ENCODE data around the gene URB1. TPM values are rescaled to one million over a fixed set of nuclear protein-coding genes. Genes with fewer than 3 reads are reported as not detected.

Gene URB1
- total RNA-seq, 1 donor from 2014 or later: 15.5 TPM

GRCh38 chr21:32334980-32335531 is 57.8 kb downstream of the URB1 start:
- Mint-ChIP-seq H3K4me1 (ENCODE audit: low read depth, unreplicated experiment) (peaks cover 69% of the 10 kb centered on the region), H3K4me3 (ENCODE audit: unreplicated experiment) (peak overlapping the region; percentile 80), H3K36me3 (ENCODE audit: unreplicated experiment) (peaks cover 5% of the 10 kb centered on the region), H3K27me3 (ENCODE audit: unreplicated experiment) (peaks cover 17% of the 10 kb centered on the region), H3K9me3 (ENCODE audit: unreplicated experiment) (peaks cover 19% of the 10 kb centered on the region), H3K27ac (ENCODE audit: unreplicated experiment) (peak overlapping the region; percentile 100)
- DNase-seq: peak; percentile 75
- TF ChIP-seq, protein P1, sequence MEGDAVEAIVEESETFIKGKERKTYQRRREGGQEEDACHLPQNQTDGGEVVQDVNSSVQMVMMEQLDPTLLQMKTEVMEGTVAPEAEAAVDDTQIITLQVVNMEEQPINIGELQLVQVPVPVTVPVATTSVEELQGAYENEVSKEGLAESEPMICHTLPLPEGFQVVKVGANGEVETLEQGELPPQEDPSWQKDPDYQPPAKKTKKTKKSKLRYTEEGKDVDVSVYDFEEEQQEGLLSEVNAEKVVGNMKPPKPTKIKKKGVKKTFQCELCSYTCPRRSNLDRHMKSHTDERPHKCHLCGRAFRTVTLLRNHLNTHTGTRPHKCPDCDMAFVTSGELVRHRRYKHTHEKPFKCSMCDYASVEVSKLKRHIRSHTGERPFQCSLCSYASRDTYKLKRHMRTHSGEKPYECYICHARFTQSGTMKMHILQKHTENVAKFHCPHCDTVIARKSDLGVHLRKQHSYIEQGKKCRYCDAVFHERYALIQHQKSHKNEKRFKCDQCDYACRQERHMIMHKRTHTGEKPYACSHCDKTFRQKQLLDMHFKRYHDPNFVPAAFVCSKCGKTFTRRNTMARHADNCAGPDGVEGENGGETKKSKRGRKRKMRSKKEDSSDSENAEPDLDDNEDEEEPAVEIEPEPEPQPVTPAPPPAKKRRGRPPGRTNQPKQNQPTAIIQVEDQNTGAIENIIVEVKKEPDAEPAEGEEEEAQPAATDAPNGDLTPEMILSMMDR (IDR thresholded peaks at IDR 0.05; ENCODE audit: partially characterized antibody, unreplicated experiment): no peak

- Mint-ChIP-seq H3K4me1 (ENCODE audit: low read depth, unreplicated experiment) (peaks cover 72% of the 10 kb centered on the region), H3K9me3 (ENCODE audit: unreplicated experiment) (peaks cover 19% of the 10 kb centered on the region), H3K36me3 (ENCODE audit: unreplicated experiment) (peaks cover 5% of the 10 kb centered on the region)
Observed at GRCh38 chr21:32333953-32334673, 58.7 kb downstream of the URB1 start.

DNA sequence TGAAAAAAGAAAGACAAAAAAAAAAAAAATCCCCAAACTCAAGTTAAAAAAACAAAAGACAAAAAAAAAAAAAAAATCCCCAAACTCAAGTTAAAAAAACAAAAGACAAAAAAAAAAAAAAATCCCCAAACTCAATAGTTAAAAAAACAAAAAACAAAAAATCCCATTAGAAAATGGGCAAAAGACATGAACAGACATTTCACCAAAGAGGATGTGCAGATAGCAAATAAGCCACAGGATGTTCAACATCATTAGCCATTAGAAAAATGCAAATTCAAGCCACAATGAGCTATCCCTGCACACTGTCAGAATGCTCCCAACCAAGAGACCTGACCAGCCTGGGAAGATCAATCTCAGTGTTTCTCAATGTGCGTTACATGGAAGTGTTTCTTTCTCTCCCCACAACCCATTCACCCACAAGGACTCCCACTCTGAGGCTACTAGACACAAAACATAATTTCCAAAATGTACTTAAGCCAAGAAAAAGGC is 60.3 kb downstream of the URB1 start:
- Mint-ChIP-seq H3K27ac (ENCODE audit: unreplicated experiment) (peak overlapping the region; percentile 45), H3K9me3 (ENCODE audit: unreplicated experiment) (peaks cover 17% of the 10 kb centered on the region), H3K4me1 (ENCODE audit: low read depth, unreplicated experiment) (peaks cover 62% of the 10 kb centered on the region), H3K27me3 (ENCODE audit: unreplicated experiment) (peaks cover 17% of the 10 kb centered on the region), H3K36me3 (ENCODE audit: unreplicated experiment) (peaks cover 8% of the 10 kb centered on the region), H3K4me3 (ENCODE audit: unreplicated experiment) (peak overlapping the region; percentile 3)
- TF ChIP-seq, protein P1 (IDR thresholded peaks at IDR 0.05; ENCODE audit: partially characterized antibody, unreplicated experiment): no peak
- DNase-seq: no peak

More at GRCh38 chr21:32333953-32334673, 58.7 kb downstream of the URB1 start:
- TF ChIP-seq, protein P1 (IDR thresholded peaks at IDR 0.05; ENCODE audit: partially characterized antibody, unreplicated experiment): no peak
- H3K4me3 Mint-ChIP-seq (ENCODE audit: unreplicated experiment): peak overlapping the region; percentile 80
- DNase-seq: no peak
- H3K27me3 Mint-ChIP-seq (ENCODE audit: unreplicated experiment): peaks cover 17% of the 10 kb centered on the region
- peak overlapping the region; percentile 100 for H3K27ac Mint-ChIP-seq (ENCODE audit: unreplicated experiment)

DNA sequence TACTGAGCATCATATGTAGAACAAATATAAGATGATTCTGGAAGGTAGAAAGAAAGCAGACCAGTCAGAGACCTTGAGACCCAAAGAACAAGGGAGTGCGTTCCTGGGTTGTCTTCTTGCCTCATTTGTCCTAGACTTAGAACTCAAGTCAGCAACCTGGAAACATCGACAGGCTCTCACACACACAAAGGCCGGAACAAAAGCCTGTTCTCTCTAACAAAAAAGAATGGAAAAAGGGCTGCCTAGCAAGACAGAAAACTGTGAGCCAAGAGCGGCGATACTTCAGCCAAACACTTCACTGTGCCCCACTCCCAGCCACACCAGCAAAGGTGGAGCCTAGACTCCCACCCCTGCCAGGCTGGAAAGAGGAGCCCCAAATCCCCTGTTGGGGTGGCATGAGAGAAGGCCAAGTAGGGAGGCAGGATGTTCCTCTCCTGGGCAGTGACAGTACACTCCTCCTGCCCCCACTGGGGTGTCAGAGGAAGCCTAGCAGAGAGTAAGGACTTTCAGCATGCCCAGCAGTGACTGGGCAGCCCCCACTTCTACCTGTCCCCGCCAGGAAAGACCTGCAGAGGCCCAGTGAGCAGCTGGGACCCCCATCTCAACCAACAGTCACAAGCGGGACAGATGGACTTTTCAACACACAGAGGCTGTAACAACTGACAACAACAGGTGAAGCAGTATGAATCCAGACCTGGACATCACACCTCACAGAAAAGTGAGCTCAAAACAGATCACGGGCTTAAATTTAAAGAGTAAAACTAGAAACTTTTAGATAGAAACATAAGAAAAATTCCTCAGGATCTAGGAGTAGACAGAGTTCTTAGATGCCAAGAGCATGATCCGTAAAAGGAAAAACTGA is 61.1 kb downstream of the URB1 start:
- Mint-ChIP-seq H3K4me3 (ENCODE audit: unreplicated experiment) (no peak overlapping the region), H3K4me1 (ENCODE audit: low read depth, unreplicated experiment) (peaks cover 55% of the 10 kb centered on the region), H3K27me3 (ENCODE audit: unreplicated experiment) (peaks cover 17% of the 10 kb centered on the region), H3K9me3 (ENCODE audit: unreplicated experiment) (peaks cover 17% of the 10 kb centered on the region), H3K36me3 (ENCODE audit: unreplicated experiment) (peaks cover 13% of the 10 kb centered on the region), H3K27ac (ENCODE audit: unreplicated experiment) (peak overlapping the region; percentile 41)
- TF ChIP-seq, protein P1 (IDR thresholded peaks at IDR 0.05; ENCODE audit: partially characterized antibody, unreplicated experiment): no peak
- DNase-seq: no peak

Data from glutamatergic neuron (in vitro differentiated cells).